H1 (cell line): Measurements from ENCODE around the gene MEGF9. TPM values are rescaled to one million over a fixed set of nuclear protein-coding genes. Genes with fewer than 3 reads are reported as not detected.

Experiments
- BCL11A ChIP-seq, 2 experiments: IDR thresholded peaks; one replicate each; pipeline ENCODE4 v1.6.1; 2011; ENCODE audit warnings: low read depth in 2 of 2, low read length in 2 of 2, mild to moderate bottlenecking in 2 of 2
- YY1 ChIP-seq: IDR thresholded peaks from 2 replicates; pipeline ENCODE4 v1.6.1; 2011; ENCODE audit warnings: low read depth, mild to moderate bottlenecking, low read length
- polyA plus RNA-seq, 7 experiments: library from polyadenylated mRNA; depleted of rRNA in 3 of 7; stranded (reverse) in 5 of 7; unstranded in 2 of 7; fragments of >200 nt in 5 of 7; fragments of 200-250 nt in 2 of 7; gene quantifications; 1 replicate in 5 of 7; 2 replicates in 1 of 7; 4 replicates in 1 of 7; pipeline versions ENCODE4 v1.2.1 to v1.2.3, GENCODE V29; 2011 to 2013; ENCODE audit warnings: missing spikeins in 2 of 7, mixed read lengths in 2 of 7
- total RNA-seq: library from RNA; stranded (reverse); fragmentation: NEBNext Ultra II Directional; extraction: Animal tissue kit (Norgen Biotek cat#: 25700); gene quantifications from 2 replicates; pipeline ENCODE4 v1.2.1, GENCODE V29; 2021

The MEGF9 gene
- total and polyA plus RNA-seq, 2 of the 8 experiments (the other 6 are each of a cell fraction or from before 2014, with no cell fraction given) = 0.45 to 1.8 TPM

DNA sequence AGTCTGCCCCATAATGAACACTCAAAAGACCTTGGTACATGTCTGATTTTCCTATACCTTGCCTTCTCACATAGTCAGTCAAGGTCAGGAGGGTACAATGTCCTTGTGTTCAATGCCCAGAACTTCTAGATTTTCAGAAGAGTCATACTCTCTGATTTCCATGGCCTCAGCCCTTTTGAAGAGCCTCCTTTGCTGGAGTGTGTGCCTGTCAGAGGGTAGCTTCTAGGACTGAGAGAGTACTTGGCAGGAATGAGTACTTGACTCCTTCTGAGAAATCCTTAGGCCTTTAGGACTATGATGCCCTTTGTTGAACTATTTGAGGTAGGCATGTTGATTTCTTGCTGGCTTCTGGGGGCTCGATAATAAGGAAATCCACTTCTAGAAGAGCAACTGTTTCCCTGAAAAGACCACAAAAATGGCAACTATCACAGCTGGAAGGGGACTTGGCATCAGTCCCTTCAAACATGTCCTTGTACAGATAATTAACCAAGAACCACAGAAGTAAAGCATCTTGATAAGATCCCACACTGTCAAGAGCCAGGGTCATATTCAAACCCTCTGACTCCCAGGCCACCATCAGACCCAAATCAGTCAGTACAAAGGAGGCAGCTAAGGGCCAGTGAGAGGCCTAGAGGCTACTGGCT is 10.6 kb upstream of the MEGF9 start (continued):
- TF ChIP-seq BCL11A (IDR thresholded peaks at IDR 0.05; ENCODE audit: low read depth in 2 of 2, low read length in 2 of 2) (no peak), YY1 (no peak)
